NCI-H2107 (cell line): ENCODE data around the gene TF.
A peak's percentile ranks its signal among the peaks of the same experiment; 100 is the strongest.

Source experiments
- DNase-seq: peaks from one replicate; lab custom pipeline; 2025; lab: John Stamatoyannopoulos, UW

The TF gene

DNA sequence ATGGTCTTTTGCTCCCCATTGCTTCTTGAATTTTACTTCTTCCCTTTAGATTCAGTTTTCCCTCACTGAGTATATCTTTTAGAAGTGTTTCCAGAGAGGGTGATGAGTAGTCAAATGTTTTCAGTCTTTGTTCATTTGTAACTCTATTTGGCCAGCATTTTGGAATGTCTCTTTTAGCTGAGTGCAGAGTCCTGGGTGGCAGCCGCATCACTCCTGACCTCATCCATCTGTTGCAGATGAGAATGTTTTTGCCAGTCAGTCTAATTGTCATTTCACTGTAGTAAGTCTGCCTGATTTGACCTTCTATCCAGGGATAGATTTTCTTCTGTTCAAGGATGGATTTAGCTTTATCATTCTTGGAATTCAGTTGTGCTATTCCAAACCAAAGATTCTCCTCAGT, 66.7 kb downstream of the TF start:
- DNase-seq = no peak

GRCh38 chr3:133815386-133815785, 69.2 kb downstream of the TF start:
- no peak for DNase-seq

DNA sequence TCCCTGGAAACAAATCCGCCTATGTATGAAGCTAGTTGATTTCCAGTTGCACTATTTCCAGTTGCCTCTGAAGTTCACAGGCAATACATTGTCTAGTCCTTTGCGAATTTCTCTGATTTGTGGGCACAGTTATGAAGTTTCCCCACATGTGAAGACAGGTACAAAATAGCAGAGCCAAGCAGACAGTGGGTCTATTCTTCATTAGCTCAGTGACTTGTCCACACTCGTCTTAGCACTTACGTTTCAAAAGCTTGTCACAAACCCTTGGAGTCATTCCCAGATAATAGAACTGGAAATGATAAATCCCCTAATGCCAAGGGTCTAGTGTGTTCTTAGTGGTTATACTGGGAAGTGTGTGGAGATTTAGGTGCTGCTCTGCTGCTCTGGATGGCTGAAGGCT, 73.9 kb downstream of the TF start:
- DNase-seq = no peak

- no peak for DNase-seq
These were observed 74.9 kb downstream of the TF start for GRCh38 chr3:133820889-133821675.

- DNase-seq = no peak
These were observed 75.8 kb downstream of the TF start for GRCh38 chr3:133821767-133822638.

DNA sequence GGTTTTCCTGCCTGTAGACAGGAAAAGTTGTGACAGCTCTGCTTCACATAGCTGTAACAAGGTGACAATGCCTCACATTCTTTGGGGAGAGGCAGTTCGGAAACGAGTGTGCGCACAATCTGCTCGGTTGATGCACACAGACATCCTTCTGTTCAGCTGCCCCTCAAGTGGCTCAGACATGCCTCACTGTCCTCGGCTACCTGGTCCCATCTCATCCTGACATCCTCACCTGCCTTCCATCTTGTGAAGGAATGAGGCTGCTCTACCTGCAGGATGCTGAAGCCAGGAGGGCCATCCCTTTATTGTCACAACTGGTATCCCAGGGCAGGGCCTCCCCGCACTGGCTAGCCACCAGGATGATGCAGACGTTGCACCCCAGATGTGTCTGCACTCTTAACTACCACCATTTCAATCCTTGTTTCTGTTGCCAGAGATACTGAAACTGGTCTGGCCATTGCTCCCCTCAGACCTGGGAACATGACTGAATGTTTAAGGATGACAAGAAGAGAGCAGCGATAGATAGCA, 78.8 kb downstream of the TF start:
- no peak for DNase-seq

- DNase-seq = no peak
These were observed 80.0 kb downstream of the TF start for GRCh38 chr3:133825969-133826727.

DNA sequence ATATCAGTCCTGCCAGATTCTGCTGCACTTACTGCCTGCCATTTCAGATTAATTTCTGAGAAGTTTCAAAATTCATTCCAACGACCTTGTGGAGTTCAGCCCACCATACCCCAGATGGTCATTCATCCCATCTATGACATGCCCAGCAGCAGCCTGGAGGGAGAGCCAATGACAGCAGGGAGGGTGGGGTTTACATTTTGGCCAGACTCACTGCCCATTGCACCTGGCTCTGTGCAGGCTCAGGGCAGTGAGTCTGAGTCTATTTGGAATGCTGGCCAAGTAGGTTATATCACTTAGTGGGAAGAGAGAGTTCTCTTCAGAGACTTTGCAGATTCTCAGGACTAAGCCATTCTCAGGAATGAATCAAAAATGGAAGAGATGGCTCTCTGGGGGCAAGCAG, 80.9 kb downstream of the TF start:
- no peak for DNase-seq

GRCh38 chr3:133827684-133828083, 81.5 kb downstream of the TF start:
- DNase-seq = no peak

- no peak for DNase-seq
These were observed 82.5 kb downstream of the TF start for GRCh38 chr3:133828576-133829309.

GRCh38 chr3:133829310-133829707, 83.1 kb downstream of the TF start:
- DNase-seq = no peak

GRCh38 chr3:133830071-133830470, 83.9 kb downstream of the TF start:
- DNase-seq = no peak

DNA sequence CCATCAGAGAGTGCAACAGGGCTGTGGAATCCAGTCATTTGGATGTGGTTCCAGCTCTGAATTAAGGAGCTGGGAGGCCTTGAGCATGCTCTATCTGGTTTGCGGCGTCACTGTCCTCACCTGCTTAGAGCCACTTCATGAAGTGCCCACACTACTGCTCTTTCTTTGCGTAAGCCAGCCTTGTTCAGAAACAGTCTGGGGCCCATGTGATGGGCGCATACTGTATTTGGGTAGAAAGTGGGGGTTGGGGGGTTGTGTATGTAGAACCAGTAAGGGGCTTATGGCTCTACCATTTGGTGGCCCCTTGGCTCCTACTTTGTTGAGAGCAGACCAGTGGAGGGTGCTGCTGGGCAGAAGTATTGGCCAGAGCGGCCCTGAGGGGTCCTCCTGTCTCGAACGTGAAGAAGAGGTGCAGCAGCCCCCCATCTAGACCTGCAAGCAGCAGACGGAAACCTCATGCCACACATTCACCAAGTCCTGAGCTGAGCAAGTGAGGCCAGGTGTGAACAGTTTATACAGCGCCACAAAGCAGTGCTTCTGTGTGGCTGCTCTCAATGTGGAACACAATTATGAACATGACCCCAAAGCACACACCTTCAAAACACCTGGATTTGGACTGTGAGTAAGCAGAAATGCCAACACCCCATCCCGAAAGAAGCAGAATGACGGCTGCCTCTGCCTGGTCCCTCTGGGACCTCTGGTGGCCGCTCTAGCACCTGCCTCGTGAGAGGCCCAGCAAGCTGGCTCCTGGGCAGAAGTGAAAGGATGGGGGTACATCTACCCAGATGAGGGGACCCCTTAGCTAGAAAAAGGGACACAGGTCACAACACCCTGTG, 86.0 kb downstream of the TF start:
- peak; percentile 39 for DNase-seq

- DNase-seq = no peak
These were observed 86.6 kb downstream of the TF start for GRCh38 chr3:133832802-133833144.

GRCh38 chr3:133833267-133833666, 87.1 kb downstream of the TF start:
- no peak for DNase-seq

GRCh38 chr3:133833880-133834620, 87.9 kb downstream of the TF start:
- no peak for DNase-seq

GRCh38 chr3:133834621-133835417, 88.6 kb downstream of the TF start:
- DNase-seq = no peak

- no peak for DNase-seq
These were observed 89.2 kb downstream of the TF start for GRCh38 chr3:133835418-133835743.

GRCh38 chr3:133835961-133836360, 89.8 kb downstream of the TF start:
- no peak for DNase-seq
